ENCODE results near the gene LYST.

DNA sequence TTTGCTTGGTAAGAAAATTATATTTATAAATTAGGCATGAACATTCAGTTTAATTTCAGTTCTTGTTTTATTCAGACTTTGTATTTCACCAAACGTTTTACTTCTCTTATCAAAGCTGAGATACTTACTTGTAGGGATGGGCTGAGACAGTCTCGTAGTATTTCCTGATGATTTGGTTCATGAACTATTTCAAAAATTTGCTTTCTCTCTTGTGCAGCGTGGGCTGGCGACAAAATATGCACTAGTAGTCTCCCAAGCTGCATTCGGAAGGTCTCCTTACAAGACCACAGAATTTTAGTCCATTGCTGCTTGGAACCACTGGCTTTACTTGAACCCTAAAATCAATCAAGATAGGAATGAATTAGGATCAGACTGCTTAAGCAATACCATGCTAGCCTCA is 125.4 kb downstream of the LYST start:
- TF ChIP-seq, protein P1, sequence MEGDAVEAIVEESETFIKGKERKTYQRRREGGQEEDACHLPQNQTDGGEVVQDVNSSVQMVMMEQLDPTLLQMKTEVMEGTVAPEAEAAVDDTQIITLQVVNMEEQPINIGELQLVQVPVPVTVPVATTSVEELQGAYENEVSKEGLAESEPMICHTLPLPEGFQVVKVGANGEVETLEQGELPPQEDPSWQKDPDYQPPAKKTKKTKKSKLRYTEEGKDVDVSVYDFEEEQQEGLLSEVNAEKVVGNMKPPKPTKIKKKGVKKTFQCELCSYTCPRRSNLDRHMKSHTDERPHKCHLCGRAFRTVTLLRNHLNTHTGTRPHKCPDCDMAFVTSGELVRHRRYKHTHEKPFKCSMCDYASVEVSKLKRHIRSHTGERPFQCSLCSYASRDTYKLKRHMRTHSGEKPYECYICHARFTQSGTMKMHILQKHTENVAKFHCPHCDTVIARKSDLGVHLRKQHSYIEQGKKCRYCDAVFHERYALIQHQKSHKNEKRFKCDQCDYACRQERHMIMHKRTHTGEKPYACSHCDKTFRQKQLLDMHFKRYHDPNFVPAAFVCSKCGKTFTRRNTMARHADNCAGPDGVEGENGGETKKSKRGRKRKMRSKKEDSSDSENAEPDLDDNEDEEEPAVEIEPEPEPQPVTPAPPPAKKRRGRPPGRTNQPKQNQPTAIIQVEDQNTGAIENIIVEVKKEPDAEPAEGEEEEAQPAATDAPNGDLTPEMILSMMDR (IDR thresholded peaks at IDR 0.05) = no peak
- TF ChIP-seq POLR2A (IDR thresholded peaks at IDR 0.05) = no peak

All from prostate gland (tissue), 2 donors.